ENCODE measurements around the gene B3GNT3. TPM values are rescaled to one million over a fixed set of nuclear protein-coding genes. Genes with fewer than 3 reads are reported as not detected.

The B3GNT3 gene
- total and polyA plus RNA-seq, 2 of the 4 experiments (the other 2 are of a cell fraction) = not detected

GRCh38 chr19:17832443-17833208, 37.7 kb downstream of the B3GNT3 start:
- ChIA-PET POLR2A (ENCODE audit: unreplicated experiment) (no interaction called here), CTCF (interaction anchor here (0.6 to 0.7 kb wide), 3 partner anchors 23 to 73 kb away, joined by 3 to 6 read pairs (median 4); no protein-coding TSS in a partner anchor)
- TF ChIP-seq USF2 (IDR thresholded peaks at IDR 0.05; ENCODE audit: low read depth, low read length) (no peak), CTCF (conservative IDR thresholded peaks at IDR 0.05; ENCODE audit: low read depth, low read length) (no peak), FOS (IDR thresholded peaks at IDR 0.05; ENCODE audit: low read depth, low read length) (no peak), RAD21 (IDR thresholded peaks at IDR 0.05; ENCODE audit: low read length) (no peak), NFE2L2 (IDR thresholded peaks at IDR 0.05; ENCODE audit: low read depth, low read length) (no peak), MAZ (IDR thresholded peaks at IDR 0.05; ENCODE audit: borderline replicate concordance, low read depth, low read length) (no peak), RFX5 (IDR thresholded peaks at IDR 0.05; ENCODE audit: low read depth, low read length) (no peak)
- no peak overlapping the region for H4K8ac ChIP-seq (ENCODE audit: low read depth in 2 of 2, low read length in 2 of 2)
- H3K79me1 ChIP-seq (ENCODE audit: low read depth in 1 of 2, low read length in 2 of 2) = no peaks in the 10 kb centered on the region
- H3K4me3 ChIP-seq (ENCODE audit: insufficient read depth, low read depth, low read length) = no peak overlapping the region
- no peak overlapping the region for H2BK15ac ChIP-seq (ENCODE audit: low read depth, low read length)
- no peak overlapping the region for H3K4me2 ChIP-seq (ENCODE audit: low read depth, low read length)
- no peak for DNase-seq
- no peak overlapping the region for H2BK20ac ChIP-seq (ENCODE audit: low read depth, low read length)
- intact Hi-C loops (cut with micrococcal nuclease) (no loop called here), dilution Hi-C loops (cut with HindIII; ENCODE audit: low sequenced_read_pairs, unreplicated experiment) (no loop called here), in situ Hi-C loops (cut with MboI; ENCODE audit: low sequenced_read_pairs) (no loop called here)
- no peak overlapping the region for H4K91ac ChIP-seq (ENCODE audit: insufficient read depth, low read depth, low read length)
- H3K4ac ChIP-seq (ENCODE audit: low read depth, low read length) = no peak overlapping the region
- no peak overlapping the region for H3K56ac ChIP-seq (ENCODE audit: extremely low read depth, insufficient read depth, low read length)
- H2AK9ac ChIP-seq (replicated peaks; ENCODE audit: low read depth, low read length, poor library complexity) = no peak overlapping the region
- no peak overlapping the region for H3K18ac ChIP-seq (ENCODE audit: low read depth, low read length)
- H4K20me1 ChIP-seq (ENCODE audit: insufficient read depth, low read length) = no peaks in the 10 kb centered on the region
- peaks cover 2% of the 10 kb centered on the region; the same call in 1 of the 2 replicates for H3K4me1 ChIP-seq (ENCODE audit: control insufficient read depth, insufficient read depth, low read length)
- no peak overlapping the region for H2AK5ac ChIP-seq (ENCODE audit: low read depth, low read length)
- no peaks in the 10 kb centered on the region for H3K36me3 ChIP-seq (ENCODE audit: control insufficient read depth, insufficient read depth, low read length)
- H2BK120ac ChIP-seq (ENCODE audit: low read depth, low read length) = no peak overlapping the region
- H3K27me3 ChIP-seq (ENCODE audit: control insufficient read depth, insufficient read depth, low read length) = peaks cover 42% of the 10 kb centered on the region
- no peak overlapping the region for H3K9ac ChIP-seq (ENCODE audit: low read depth, low read length)
- no peak overlapping the region for H3K27ac ChIP-seq (ENCODE audit: insufficient read depth, low read length)
- H2AFZ ChIP-seq (replicated peaks; ENCODE audit: low read length, poor library complexity) = no peak overlapping the region
- H3K9me1 ChIP-seq (ENCODE audit: insufficient read depth, low read length) = no peaks in the 10 kb centered on the region
- H3K23ac ChIP-seq (ENCODE audit: low read depth, low read length) = no peak overlapping the region
- no peak overlapping the region for H4K5ac ChIP-seq (ENCODE audit: low read depth, low read length)
- no peak overlapping the region for H2BK5ac ChIP-seq (ENCODE audit: low read depth, low read length, poor library complexity, severe bottlenecking)
- BruUV-seq (replicated peaks) = no TSS peak
- 83% methylated on average over 12 of the region's 17 CpGs; no CpG with 5 or more reads in 1 of the 2 experiments for WGBS, 2 experiments (ENCODE audit: extremely low coverage in 2 of 2, insufficient read length in 1 of 2)
- ATAC-seq (ENCODE audit: low read depth) = no peak
- no peaks in the 10 kb centered on the region for H3K9me3 ChIP-seq (ENCODE audit: control insufficient read depth, insufficient read depth, low read length)
- no peak overlapping the region for H3K14ac ChIP-seq (replicated peaks; ENCODE audit: low read depth, low read length)
